ENCODE results near the gene UBN1. TPM values are rescaled to one million over a fixed set of nuclear protein-coding genes. Genes with fewer than 3 reads are reported as not detected.

Gene UBN1
- total RNA-seq, 4 donors from 2014 or later, result 22.8 to 46.2 (median 28.0) TPM

DNA sequence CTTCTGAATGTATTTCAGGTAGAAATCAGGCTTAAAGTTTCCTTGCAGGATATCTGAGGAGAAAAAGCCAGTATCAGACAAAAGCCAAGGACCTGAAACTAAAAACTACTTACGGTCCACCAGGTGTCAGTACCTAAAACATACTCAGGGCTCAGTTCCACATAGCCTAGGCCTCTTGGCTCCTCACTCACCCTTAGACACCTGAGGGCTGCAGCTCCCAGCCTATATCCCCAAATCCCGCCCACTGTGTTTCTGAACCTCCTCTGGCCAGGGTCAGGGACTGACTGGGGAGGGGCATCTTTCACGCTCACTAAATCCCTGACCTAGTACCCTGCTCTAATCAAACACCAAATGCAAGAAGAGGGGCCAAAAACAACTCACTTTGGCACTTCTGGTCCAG lies 36.0 kb upstream of the UBN1 start:
- H3K9me3 ChIP-seq, result no peaks in the 10 kb centered on the region
- ATAC-seq, result no peak
- 100% methylated on average over 1 to 2 of the region's 3 CpGs for WGBS, 2 donors (ENCODE audit: low coverage in 1 of 2)
- H3K27ac ChIP-seq, result peak overlapping the region in 2 of 4 donors; percentile 83 to 89
- H3K36me3 ChIP-seq, result peaks cover 0 to 98% of the 10 kb centered on the region in 2 donors
- no peaks in the 10 kb centered on the region for H3K27me3 ChIP-seq
- TF ChIP-seq POLR2A (IDR thresholded peaks at IDR 0.05) (no peak), EP300 (IDR thresholded peaks at IDR 0.05) (no peak), POLR2AphosphoS5 (IDR thresholded peaks at IDR 0.05) (no peak)
- TF ChIP-seq, protein P1, sequence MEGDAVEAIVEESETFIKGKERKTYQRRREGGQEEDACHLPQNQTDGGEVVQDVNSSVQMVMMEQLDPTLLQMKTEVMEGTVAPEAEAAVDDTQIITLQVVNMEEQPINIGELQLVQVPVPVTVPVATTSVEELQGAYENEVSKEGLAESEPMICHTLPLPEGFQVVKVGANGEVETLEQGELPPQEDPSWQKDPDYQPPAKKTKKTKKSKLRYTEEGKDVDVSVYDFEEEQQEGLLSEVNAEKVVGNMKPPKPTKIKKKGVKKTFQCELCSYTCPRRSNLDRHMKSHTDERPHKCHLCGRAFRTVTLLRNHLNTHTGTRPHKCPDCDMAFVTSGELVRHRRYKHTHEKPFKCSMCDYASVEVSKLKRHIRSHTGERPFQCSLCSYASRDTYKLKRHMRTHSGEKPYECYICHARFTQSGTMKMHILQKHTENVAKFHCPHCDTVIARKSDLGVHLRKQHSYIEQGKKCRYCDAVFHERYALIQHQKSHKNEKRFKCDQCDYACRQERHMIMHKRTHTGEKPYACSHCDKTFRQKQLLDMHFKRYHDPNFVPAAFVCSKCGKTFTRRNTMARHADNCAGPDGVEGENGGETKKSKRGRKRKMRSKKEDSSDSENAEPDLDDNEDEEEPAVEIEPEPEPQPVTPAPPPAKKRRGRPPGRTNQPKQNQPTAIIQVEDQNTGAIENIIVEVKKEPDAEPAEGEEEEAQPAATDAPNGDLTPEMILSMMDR (IDR thresholded peaks at IDR 0.05), result no peak
- H3K4me3 ChIP-seq, result no peak overlapping the region
- H3K4me1 ChIP-seq, result peaks cover 6 to 38% (median 9%) of the 10 kb centered on the region in 3 donors

DNA sequence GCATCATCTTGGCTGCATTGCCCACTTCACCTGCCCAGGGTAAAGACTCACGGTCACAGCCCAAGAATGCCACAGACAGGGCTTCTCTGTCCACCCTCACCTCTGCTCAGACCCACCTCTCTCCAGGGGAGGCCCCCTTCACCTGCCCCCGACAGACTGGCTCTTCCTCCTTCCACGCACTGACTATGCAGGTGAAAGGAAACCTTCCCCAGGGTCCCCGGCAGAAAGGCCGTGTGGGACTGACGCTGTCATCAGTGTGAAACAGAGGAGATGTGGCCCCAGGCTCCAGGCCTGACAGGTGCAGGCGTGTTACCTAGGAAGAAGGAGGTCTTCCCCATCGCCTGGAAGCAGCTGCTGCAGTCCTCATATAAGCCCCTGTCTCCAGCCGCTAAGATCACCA lies 35.5 kb upstream of the UBN1 start:
- TF ChIP-seq EP300 (IDR thresholded peaks at IDR 0.05), result no peak
- no peak for TF ChIP-seq POLR2A (IDR thresholded peaks at IDR 0.05)
- TF ChIP-seq, protein P1 (IDR thresholded peaks at IDR 0.05), result no peak
- TF ChIP-seq POLR2AphosphoS5 (IDR thresholded peaks at IDR 0.05), result no peak
- ATAC-seq, result no peak
- H3K36me3 ChIP-seq, result peaks cover 0 to 98% of the 10 kb centered on the region in 2 donors
- no peak overlapping the region for H3K4me3 ChIP-seq
- WGBS, 2 donors (ENCODE audit: low coverage in 1 of 2), result no CpG with 5 or more reads among the region's 9 CpGs
- peaks cover 6 to 38% (median 9%) of the 10 kb centered on the region in 3 donors for H3K4me1 ChIP-seq
- peak overlapping the region in 3 of 4 donors; percentile 4 to 89 (median 83) for H3K27ac ChIP-seq
- no peaks in the 10 kb centered on the region for H3K9me3 ChIP-seq
- no peaks in the 10 kb centered on the region for H3K27me3 ChIP-seq

DNA sequence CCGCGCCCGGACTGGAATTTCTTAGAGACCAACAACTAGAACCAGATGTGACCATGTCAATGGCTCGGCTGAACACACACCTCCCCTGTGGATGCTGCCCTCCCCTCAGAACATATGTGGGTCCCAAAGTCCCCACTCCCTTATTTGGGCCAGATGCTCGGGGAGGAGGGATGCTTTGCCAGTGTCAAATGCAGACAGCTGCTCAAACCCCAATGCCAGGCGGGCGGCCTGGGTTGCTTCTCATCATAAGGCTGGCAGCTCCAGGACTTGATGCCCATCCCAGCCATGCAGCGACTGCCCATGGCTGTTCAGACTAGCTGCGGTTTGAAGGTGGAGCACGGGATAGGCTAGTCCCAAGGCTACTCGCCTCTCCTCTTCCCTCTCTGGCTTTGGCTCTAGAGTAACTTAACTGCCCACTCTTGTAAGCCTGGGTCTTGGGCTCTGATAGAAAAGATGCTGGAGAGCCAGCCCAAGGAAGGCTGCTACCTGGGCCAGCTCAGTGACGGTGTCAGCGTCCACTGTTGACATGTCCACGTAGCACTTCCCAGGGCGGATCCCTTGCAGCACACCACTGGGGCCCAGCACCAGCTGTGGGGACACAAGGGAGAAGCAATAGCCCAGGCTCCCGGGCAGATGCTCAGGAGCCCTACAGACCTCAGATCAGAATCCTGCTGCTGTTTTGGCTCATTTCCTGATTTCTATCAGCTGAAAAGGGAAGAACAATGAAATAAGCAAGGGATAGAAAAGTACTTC lies 33.9 kb upstream of the UBN1 start:
- Histone ChIP-seq H3K4me3 (no peak overlapping the region), H3K27ac (peak overlapping the region; percentile 78 to 92 (median 86)), H3K4me1 (peaks cover 6 to 38% (median 9%) of the 10 kb centered on the region in 3 donors), H3K27me3 (no peaks in the 10 kb centered on the region), H3K36me3 (peaks cover 0 to 99% of the 10 kb centered on the region in 2 donors), H3K9me3 (no peaks in the 10 kb centered on the region)
- no peak for TF ChIP-seq EP300 (IDR thresholded peaks at IDR 0.05)
- no peak for TF ChIP-seq POLR2A (IDR thresholded peaks at IDR 0.05)
- no peak for TF ChIP-seq POLR2AphosphoS5 (IDR thresholded peaks at IDR 0.05)
- TF ChIP-seq, protein P1 (IDR thresholded peaks at IDR 0.05), result no peak
- ATAC-seq, result no peak
- 86 to 95% methylated on average over 2 to 3 of the region's 16 CpGs for WGBS, 2 donors (ENCODE audit: low coverage in 1 of 2)

DNA sequence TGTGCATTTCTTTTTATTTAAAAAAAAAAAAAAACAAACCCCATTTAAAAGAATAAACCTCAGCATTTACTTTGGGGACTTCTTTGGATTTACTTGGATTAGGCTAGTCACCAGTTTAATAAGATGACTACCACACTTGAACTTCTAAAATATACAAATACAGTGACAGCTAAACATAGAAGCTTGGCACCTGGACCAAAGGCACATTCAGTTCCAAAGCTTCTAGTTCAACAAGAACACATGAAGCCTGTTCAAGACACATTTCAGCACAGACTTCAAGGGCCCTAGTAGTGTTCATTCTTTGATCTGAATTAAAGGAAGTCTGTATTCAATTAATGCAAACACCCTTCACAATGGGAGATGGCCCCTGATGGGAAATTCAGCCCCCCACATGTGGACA lies 33.2 kb upstream of the UBN1 start:
- H3K4me1 ChIP-seq, result peaks cover 6 to 38% (median 9%) of the 10 kb centered on the region in 3 donors
- TF ChIP-seq POLR2A (IDR thresholded peaks at IDR 0.05) (no peak), POLR2AphosphoS5 (IDR thresholded peaks at IDR 0.05) (peak; percentile 95)
- H3K27me3 ChIP-seq, result no peaks in the 10 kb centered on the region
- H3K9me3 ChIP-seq, result no peaks in the 10 kb centered on the region
- peak; percentile 85 for ATAC-seq
- H3K36me3 ChIP-seq, result peaks cover 0 to 99% of the 10 kb centered on the region in 2 donors
- H3K4me3 ChIP-seq, result no peak overlapping the region
- H3K27ac ChIP-seq, result peak overlapping the region; percentile 78 to 89 (median 84)

DNA sequence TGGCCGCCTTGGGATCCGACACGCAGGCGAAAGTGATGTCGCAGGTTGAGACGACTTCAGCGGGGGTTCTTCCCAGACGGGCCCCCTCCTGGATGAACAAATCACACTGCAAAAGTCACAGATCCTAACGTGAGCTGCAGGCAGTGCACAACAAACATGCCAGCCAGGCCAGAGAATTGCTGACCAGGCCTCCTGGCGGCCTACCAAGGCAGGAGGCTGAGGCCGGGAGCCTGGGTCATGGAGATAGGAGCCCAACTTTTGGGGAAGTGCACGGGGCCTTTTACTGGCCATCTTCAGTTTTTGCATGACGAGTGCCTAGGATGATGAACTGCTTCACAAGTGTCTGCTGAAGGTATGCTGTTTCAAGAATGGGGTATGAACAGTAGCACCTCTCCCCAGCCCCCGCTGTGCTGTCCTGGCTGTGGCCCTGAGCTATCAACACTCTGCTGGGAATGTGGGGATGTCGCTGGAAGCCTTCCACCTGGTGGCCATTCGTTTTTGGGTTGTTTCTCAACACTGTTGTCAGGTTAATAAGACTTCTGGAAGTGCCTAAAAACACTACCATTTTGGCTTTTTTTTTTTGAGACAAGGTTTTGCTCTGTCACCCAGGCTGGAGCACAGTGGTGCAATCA lies 32.6 kb upstream of the UBN1 start:
- H3K27me3 ChIP-seq, result no peaks in the 10 kb centered on the region
- peak overlapping the region; percentile 75 to 89 (median 84) for H3K27ac ChIP-seq
- no peaks in the 10 kb centered on the region for H3K9me3 ChIP-seq
- peaks cover 0 to 99% of the 10 kb centered on the region in 2 donors for H3K36me3 ChIP-seq
- TF ChIP-seq POLR2AphosphoS5 (IDR thresholded peaks at IDR 0.05) (no peak), EP300 (IDR thresholded peaks at IDR 0.05) (no peak)
- TF ChIP-seq, protein P1 (IDR thresholded peaks at IDR 0.05), result peak in 2 of 4 experiments; percentile 7 to 31
- no peak overlapping the region for H3K4me3 ChIP-seq
- ATAC-seq, result peak; percentile 51
- H3K4me1 ChIP-seq, result peaks cover 6 to 38% (median 9%) of the 10 kb centered on the region in 3 donors
- WGBS, 2 donors (ENCODE audit: low coverage in 1 of 2), result 48 to 51% methylated on average over 3 to 4 of the region's 16 CpGs
